ENCODE data around the gene TP63.

TP63 gene

GRCh38 chr3:189683546-189684255 lies 52.5 kb downstream of the TP63 start:
- no peak for DNase-seq (ENCODE audit: low read depth)

GRCh38 chr3:189684317-189684716 lies 53.1 kb downstream of the TP63 start:
- no peak for DNase-seq (ENCODE audit: low read depth)

GRCh38 chr3:189685291-189685690 lies 54.1 kb downstream of the TP63 start:
- no peak for DNase-seq (ENCODE audit: low read depth)

- no peak for DNase-seq (ENCODE audit: low read depth)
Observed at GRCh38 chr3:189685860-189686259, 54.7 kb downstream of the TP63 start.

GRCh38 chr3:189687475-189687874 lies 56.3 kb downstream of the TP63 start:
- no peak for DNase-seq (ENCODE audit: low read depth)

GRCh38 chr3:189688262-189688661 lies 57.1 kb downstream of the TP63 start:
- DNase-seq (ENCODE audit: low read depth) = no peak

- no peak for DNase-seq (ENCODE audit: low read depth)
Observed at GRCh38 chr3:189689625-189690024, 58.4 kb downstream of the TP63 start.

GRCh38 chr3:189690237-189690636 lies 59.0 kb downstream of the TP63 start:
- DNase-seq (ENCODE audit: low read depth) = no peak

- DNase-seq (ENCODE audit: low read depth) = no peak
Observed at GRCh38 chr3:189690672-189691071, 59.5 kb downstream of the TP63 start.

- DNase-seq (ENCODE audit: low read depth) = no peak
Observed at GRCh38 chr3:189695400-189695799, 64.2 kb downstream of the TP63 start.

GRCh38 chr3:189698811-189699210 lies 67.6 kb downstream of the TP63 start:
- DNase-seq (ENCODE audit: low read depth) = no peak

GRCh38 chr3:189699885-189700284 lies 68.7 kb downstream of the TP63 start:
- no peak for DNase-seq (ENCODE audit: low read depth)

GRCh38 chr3:189702066-189702646 lies 71.0 kb downstream of the TP63 start:
- DNase-seq (ENCODE audit: low read depth) = no peak

- DNase-seq (ENCODE audit: low read depth) = no peak
Observed at GRCh38 chr3:189703865-189704264, 72.7 kb downstream of the TP63 start.

- no peak for DNase-seq (ENCODE audit: low read depth)
Observed at GRCh38 chr3:189708375-189708774, 77.2 kb downstream of the TP63 start.

- DNase-seq (ENCODE audit: low read depth) = no peak
Observed at GRCh38 chr3:189710620-189711402, 79.6 kb downstream of the TP63 start.

GRCh38 chr3:189712906-189713483 lies 81.8 kb downstream of the TP63 start:
- no peak for DNase-seq (ENCODE audit: low read depth)

- DNase-seq (ENCODE audit: low read depth) = no peak
Observed at GRCh38 chr3:189714991-189715961, 84.1 kb downstream of the TP63 start.

GRCh38 chr3:189718215-189718614 lies 87.0 kb downstream of the TP63 start:
- no peak for DNase-seq (ENCODE audit: low read depth)

GRCh38 chr3:189720736-189721417 lies 89.7 kb downstream of the TP63 start:
- DNase-seq (ENCODE audit: low read depth) = no peak
